Activated naive CD8-positive, alpha-beta T cell (primary cell): ENCODE results near the gene FMR1.

Source experiments
- H3K27ac Mint-ChIP-seq: one replicate; pipeline ENCODE4 v1.8.0; 2021; ENCODE audit warnings: mixed read lengths
- H3K27me3 Mint-ChIP-seq: one replicate; pipeline ENCODE4 v1.8.0; 2021; ENCODE audit warnings: mixed read lengths
- H3K36me3 Mint-ChIP-seq: one replicate; pipeline ENCODE4 v1.8.0; 2021; ENCODE audit warnings: mixed read lengths
- H3K4me1 Mint-ChIP-seq: one replicate; pipeline ENCODE4 v1.8.0; 2021; ENCODE audit warnings: low read depth, mixed read lengths
- H3K4me3 Mint-ChIP-seq: one replicate; pipeline ENCODE4 v1.8.0; 2021; ENCODE audit warnings: mild to moderate bottlenecking, mixed read lengths
- H3K9me3 Mint-ChIP-seq: one replicate; pipeline ENCODE4 v1.8.0; 2021; ENCODE audit warnings: low read depth, mixed read lengths

FMR1 gene

DNA sequence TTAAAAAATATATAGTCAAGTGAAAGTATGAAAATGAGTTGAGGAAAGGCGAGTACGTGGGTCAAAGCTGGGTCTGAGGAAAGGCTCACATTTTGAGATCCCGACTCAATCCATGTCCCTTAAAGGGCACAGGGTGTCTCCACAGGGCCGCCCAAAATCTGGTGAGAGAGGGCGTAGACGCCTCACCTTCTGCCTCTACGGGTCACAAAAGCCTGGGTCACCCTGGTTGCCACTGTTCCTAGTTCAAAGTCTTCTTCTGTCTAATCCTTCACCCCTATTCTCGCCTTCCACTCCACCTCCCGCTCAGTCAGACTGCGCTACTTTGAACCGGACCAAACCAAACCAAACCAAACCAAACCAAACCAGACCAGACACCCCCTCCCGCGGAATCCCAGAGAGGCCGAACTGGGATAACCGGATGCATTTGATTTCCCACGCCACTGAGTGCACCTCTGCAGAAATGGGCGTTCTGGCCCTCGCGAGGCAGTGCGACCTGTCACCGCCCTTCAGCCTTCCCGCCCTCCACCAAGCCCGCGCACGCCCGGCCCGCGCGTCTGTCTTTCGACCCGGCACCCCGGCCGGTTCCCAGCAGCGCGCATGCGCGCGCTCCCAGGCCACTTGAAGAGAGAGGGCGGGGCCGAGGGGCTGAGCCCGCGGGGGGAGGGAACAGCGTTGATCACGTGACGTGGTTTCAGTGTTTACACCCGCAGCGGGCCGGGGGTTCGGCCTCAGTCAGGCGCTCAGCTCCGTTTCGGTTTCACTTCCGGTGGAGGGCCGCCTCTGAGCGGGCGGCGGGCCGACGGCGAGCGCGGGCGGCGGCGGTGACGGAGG, at the start of gene FMR1:
TSS of gene FMR1 (plus strand) at position 728 of the 831 bp plus-strand sequence. CDS start 261 bp downstream, outside the sequence.
- no peaks in the 10 kb centered on the region for H3K36me3 Mint-ChIP-seq
- H3K27me3 Mint-ChIP-seq: no peaks in the 10 kb centered on the region
- peak within 1 kb of the TSS; percentile 92 for H3K27ac Mint-ChIP-seq
- H3K9me3 Mint-ChIP-seq: no peaks in the 10 kb centered on the region
- H3K4me1 Mint-ChIP-seq: peaks cover 40% of the 10 kb centered on the region
- H3K4me3 Mint-ChIP-seq: peak within 1 kb of the TSS; percentile 95

GRCh38 chrX:147875866-147876596, 35.7 kb upstream of the FMR1 start:
- Mint-ChIP-seq H3K4me3 (no peak overlapping the region), H3K4me1 (no peaks in the 10 kb centered on the region), H3K9me3 (peaks cover 10% of the 10 kb centered on the region), H3K36me3 (no peaks in the 10 kb centered on the region), H3K27me3 (peaks cover 3% of the 10 kb centered on the region), H3K27ac (no peak overlapping the region)

GRCh38 chrX:147876849-147877646, 34.7 kb upstream of the FMR1 start:
- Mint-ChIP-seq H3K27ac (no peak overlapping the region), H3K4me3 (no peak overlapping the region), H3K36me3 (no peaks in the 10 kb centered on the region), H3K4me1 (no peaks in the 10 kb centered on the region), H3K9me3 (peaks cover 4% of the 10 kb centered on the region), H3K27me3 (peaks cover 3% of the 10 kb centered on the region)

DNA sequence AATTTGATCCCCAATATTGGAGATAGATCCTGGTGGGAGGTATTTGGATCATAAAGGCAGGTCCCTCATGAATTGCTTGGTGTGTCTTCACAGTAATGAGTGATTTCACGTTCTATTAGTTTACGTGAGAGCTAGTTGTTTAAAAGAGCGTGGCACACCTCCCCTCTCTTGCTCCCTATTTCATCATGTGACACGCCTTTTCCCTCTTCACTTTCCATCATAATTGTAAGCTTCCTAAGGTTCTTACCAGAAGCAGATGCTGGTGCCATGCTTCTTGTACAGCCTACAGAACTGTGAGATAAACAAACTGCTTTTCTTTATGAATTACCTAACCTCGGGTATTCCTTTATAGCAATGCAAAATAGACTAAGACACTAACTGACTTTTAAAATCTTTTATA, 34.0 kb upstream of the FMR1 start:
- Mint-ChIP-seq H3K27me3 (peaks cover 3% of the 10 kb centered on the region), H3K27ac (no peak overlapping the region), H3K36me3 (no peaks in the 10 kb centered on the region), H3K4me3 (no peak overlapping the region), H3K4me1 (no peaks in the 10 kb centered on the region), H3K9me3 (no peaks in the 10 kb centered on the region)

GRCh38 chrX:147884958-147885357, 26.8 kb upstream of the FMR1 start:
- Mint-ChIP-seq H3K4me3 (no peak overlapping the region), H3K36me3 (peaks cover 2% of the 10 kb centered on the region), H3K27ac (no peak overlapping the region), H3K27me3 (no peaks in the 10 kb centered on the region), H3K9me3 (peaks cover 7% of the 10 kb centered on the region), H3K4me1 (peaks cover 2% of the 10 kb centered on the region)

DNA sequence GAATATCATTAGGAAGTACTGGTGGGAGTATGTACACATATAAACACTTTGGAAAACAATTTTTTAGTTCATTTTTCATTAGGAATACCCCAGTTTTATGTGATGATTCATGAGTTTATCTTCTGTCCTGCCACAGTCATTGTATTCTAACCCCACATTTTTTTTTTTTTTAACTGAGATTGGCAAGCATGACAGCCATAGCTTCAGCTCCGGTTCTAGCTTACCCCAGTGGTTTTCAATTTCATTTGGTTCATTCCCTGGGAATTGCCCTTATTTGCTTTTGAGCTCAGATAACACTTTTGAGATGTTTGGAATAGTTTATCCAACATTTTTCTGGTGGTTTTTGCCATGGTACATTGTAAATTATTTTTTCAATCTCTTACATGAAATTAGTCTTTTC, 21.0 kb upstream of the FMR1 start:
- peaks cover 7% of the 10 kb centered on the region for H3K9me3 Mint-ChIP-seq
- no peak overlapping the region for H3K4me3 Mint-ChIP-seq
- H3K27me3 Mint-ChIP-seq: peaks cover 5% of the 10 kb centered on the region
- no peak overlapping the region for H3K27ac Mint-ChIP-seq
- peaks cover 2% of the 10 kb centered on the region for H3K4me1 Mint-ChIP-seq
- H3K36me3 Mint-ChIP-seq: peaks cover 2% of the 10 kb centered on the region

GRCh38 chrX:147891896-147892295, 19.8 kb upstream of the FMR1 start:
- H3K27ac Mint-ChIP-seq: no peak overlapping the region
- H3K36me3 Mint-ChIP-seq: peaks cover 2% of the 10 kb centered on the region
- peaks cover 5% of the 10 kb centered on the region for H3K27me3 Mint-ChIP-seq
- peaks cover 5% of the 10 kb centered on the region for H3K4me1 Mint-ChIP-seq
- no peak overlapping the region for H3K4me3 Mint-ChIP-seq
- H3K9me3 Mint-ChIP-seq: peaks cover 5% of the 10 kb centered on the region

DNA sequence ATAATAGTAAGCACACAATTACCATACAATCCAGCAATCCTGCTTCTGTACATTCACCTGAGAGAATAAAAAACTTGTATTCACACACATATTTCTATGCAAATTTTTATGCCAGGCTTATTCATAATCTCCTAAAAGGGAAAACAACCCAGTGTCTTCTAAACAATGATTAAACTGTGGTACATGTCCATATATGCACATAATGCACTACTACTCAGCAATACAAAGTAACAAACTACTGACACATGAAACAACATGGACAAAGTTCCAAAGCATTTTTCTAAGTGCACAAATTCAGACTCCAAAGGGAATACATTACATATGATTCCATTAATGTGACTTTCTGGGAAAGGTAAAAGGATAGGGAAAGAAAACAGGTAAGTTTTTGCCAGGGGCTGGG, 18.0 kb upstream of the FMR1 start:
- Mint-ChIP-seq H3K36me3 (no peaks in the 10 kb centered on the region), H3K9me3 (no peaks in the 10 kb centered on the region), H3K4me3 (no peak overlapping the region), H3K27ac (no peak overlapping the region), H3K27me3 (peaks cover 5% of the 10 kb centered on the region), H3K4me1 (peaks cover 3% of the 10 kb centered on the region)

- Mint-ChIP-seq H3K4me1 (peaks cover 3% of the 10 kb centered on the region), H3K27me3 (peaks cover 5% of the 10 kb centered on the region), H3K4me3 (no peak overlapping the region), H3K27ac (no peak overlapping the region), H3K36me3 (no peaks in the 10 kb centered on the region), H3K9me3 (no peaks in the 10 kb centered on the region)
Observed at GRCh38 chrX:147894366-147894963, 17.3 kb upstream of the FMR1 start.

DNA sequence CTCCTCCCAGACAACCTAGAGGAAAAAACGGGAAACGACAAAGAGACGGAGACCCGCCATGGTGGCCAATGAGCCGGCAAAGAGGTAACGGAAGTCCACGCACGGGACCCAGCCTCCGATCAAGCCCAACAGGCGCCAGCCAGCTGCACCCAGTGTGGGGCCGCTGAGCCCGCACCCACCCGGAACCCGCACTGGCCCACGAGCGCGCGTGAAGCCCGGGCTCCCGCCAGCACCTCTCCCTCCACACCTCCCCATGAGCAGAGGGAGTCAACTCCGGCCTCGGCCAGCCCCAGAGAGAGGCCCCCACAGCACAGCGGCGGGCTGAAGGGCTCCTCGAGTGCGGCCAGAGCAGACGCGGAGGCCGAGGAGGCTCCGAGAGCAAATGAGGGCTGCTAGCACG, 14.6 kb upstream of the FMR1 start:
- H3K36me3 Mint-ChIP-seq: no peaks in the 10 kb centered on the region
- H3K27ac Mint-ChIP-seq: no peak overlapping the region
- H3K9me3 Mint-ChIP-seq: no peaks in the 10 kb centered on the region
- peaks cover 2% of the 10 kb centered on the region for H3K27me3 Mint-ChIP-seq
- H3K4me3 Mint-ChIP-seq: no peak overlapping the region
- peaks cover 11% of the 10 kb centered on the region for H3K4me1 Mint-ChIP-seq

DNA sequence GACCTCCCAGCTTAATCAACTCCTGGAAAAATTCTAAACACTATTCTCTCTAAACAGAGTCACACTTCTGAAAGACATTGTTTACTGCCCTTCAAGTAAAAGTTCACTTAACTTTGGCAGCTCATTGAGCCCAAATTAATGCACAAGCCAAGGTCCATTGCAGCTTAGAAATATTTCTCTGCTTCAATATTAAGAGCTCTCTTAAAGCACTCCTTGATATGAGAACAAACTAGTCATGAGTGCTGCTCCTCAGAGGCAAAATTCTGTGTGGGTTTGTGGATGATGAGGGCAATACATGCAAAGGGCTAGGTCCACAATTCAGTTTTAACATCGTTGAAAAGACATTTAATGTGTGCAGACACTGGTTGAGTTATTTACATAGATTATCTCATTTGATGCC, 12.8 kb upstream of the FMR1 start:
- Mint-ChIP-seq H3K4me1 (peaks cover 12% of the 10 kb centered on the region), H3K36me3 (no peaks in the 10 kb centered on the region), H3K27me3 (no peaks in the 10 kb centered on the region), H3K9me3 (no peaks in the 10 kb centered on the region), H3K27ac (no peak overlapping the region), H3K4me3 (no peak overlapping the region)

DNA sequence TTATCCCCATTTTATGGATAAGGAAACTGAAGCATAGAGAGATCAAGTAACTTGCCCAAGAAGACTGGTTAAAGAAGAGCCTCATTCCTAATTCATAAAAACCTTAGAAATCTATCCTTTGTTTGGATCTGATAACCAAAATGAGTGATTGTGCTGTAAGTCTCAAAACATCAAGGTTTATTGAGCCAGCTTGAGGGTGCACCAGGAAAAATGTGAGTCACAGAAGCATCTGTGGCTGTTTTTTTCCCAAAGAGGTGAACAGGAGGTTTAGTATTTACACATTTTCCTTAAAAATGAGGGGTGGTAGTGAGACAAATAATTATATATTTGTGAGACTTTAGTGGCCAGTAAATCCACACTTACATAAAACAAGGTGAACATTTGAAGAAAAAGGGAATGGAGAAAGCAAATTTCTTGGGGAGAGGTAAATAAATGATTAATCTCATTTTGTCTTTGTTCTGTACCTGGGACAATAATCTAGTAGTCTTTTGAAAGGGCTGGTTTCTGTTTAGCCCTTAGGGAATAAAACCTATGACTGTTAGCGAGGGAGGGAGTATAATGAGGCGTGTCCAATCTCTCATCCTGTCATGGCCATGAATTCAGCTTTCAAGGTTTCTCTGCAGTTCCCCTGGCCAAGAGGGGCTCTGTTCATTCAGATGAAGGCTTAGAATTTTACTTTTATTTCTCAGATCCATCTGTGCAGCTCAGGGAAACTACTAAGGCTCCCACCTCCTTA, 12.2 kb upstream of the FMR1 start:
- Mint-ChIP-seq H3K36me3 (no peaks in the 10 kb centered on the region), H3K27me3 (no peaks in the 10 kb centered on the region), H3K4me1 (peaks cover 12% of the 10 kb centered on the region), H3K4me3 (no peak overlapping the region), H3K9me3 (no peaks in the 10 kb centered on the region), H3K27ac (no peak overlapping the region)

DNA sequence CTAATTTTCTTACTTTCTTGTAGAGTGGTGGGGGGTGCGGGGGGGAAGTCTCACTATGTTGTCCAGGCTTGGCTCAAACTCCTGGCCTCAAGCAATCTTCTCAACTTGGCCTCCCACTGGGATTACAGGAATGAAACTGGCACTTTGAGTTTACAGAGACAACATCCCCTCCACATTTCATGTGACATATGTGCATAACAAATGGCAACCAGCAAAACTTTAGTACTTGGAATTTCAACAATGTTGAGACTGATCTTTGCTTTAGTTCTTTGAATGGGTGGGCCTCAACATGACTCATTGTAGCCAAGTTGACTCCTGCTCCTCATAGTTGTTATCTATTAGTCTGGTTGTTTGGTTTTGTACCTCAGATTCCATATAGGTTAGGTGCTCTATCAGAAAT, 11.4 kb upstream of the FMR1 start:
- peaks cover 12% of the 10 kb centered on the region for H3K4me1 Mint-ChIP-seq
- no peak overlapping the region for H3K4me3 Mint-ChIP-seq
- H3K27me3 Mint-ChIP-seq: no peaks in the 10 kb centered on the region
- no peaks in the 10 kb centered on the region for H3K9me3 Mint-ChIP-seq
- H3K36me3 Mint-ChIP-seq: no peaks in the 10 kb centered on the region
- H3K27ac Mint-ChIP-seq: no peak overlapping the region

- Mint-ChIP-seq H3K27ac (no peak overlapping the region), H3K4me1 (peaks cover 9% of the 10 kb centered on the region), H3K36me3 (no peaks in the 10 kb centered on the region), H3K27me3 (no peaks in the 10 kb centered on the region), H3K9me3 (no peaks in the 10 kb centered on the region), H3K4me3 (no peak overlapping the region)
Observed at GRCh38 chrX:147901461-147902126, 10.1 kb upstream of the FMR1 start.
